ENCODE measurements around the gene OR14C36. TPM values are rescaled to one million over a fixed set of nuclear protein-coding genes. Genes with fewer than 3 reads are reported as not detected.
"Not testable (repeated sequence)": the region's sequence is repeated elsewhere in the genome, so short reads cannot be mapped to it uniquely, and the experiment has no call there.

OR14C36 gene
- not detected in 2 replicates for total RNA-seq

GRCh38 chr1:248348475-248348874, at the start of gene OR14C36:
TSS of gene OR14C36 (plus strand) at chr1:248348775. CDS start at chr1:248348775, 0 bp downstream.
- H3K4me3 ChIP-seq (ENCODE audit: low read depth, low read length) = no peak within 1 kb of the TSS
- DNase-seq (ENCODE audit: low read depth) = no peak
- TF ChIP-seq CTCF (IDR thresholded peaks at IDR 0.05; ENCODE audit: insufficient read depth, low read depth, low read length) = no peak

GRCh38 chr1:248303324-248303723, 45.3 kb upstream of the OR14C36 start, which contains the start of gene OR2T12:
TSS of gene OR2T12 (minus strand) at chr1:248303424. CDS start at chr1:248295578, 7,846 bp downstream.
- DNase-seq (ENCODE audit: low read depth) = no peak
- no peak for TF ChIP-seq CTCF (IDR thresholded peaks at IDR 0.05; ENCODE audit: insufficient read depth, low read depth, low read length)
- no peak within 1 kb of the TSS for H3K4me3 ChIP-seq (ENCODE audit: low read depth, low read length)

- not testable (repeated sequence) for H3K4me3 ChIP-seq (ENCODE audit: low read depth, low read length); DNase-seq (ENCODE audit: low read depth)
Observed at GRCh38 chr1:248305672-248306071, 42.9 kb upstream of the OR14C36 start.

GRCh38 chr1:248306103-248306502, 42.5 kb upstream of the OR14C36 start:
- no peak for DNase-seq (ENCODE audit: low read depth)
- no peak for TF ChIP-seq CTCF (IDR thresholded peaks at IDR 0.05; ENCODE audit: insufficient read depth, low read depth, low read length)
- H3K4me3 ChIP-seq (ENCODE audit: low read depth, low read length) = no peak overlapping the region

- not testable (repeated sequence) for H3K4me3 ChIP-seq (ENCODE audit: low read depth, low read length); DNase-seq (ENCODE audit: low read depth)
Observed at GRCh38 chr1:248306740-248307139, 41.8 kb upstream of the OR14C36 start.

- TF ChIP-seq CTCF (IDR thresholded peaks at IDR 0.05; ENCODE audit: insufficient read depth, low read depth, low read length) = no peak
- DNase-seq (ENCODE audit: low read depth) = no peak
Observed at GRCh38 chr1:248316796-248317195, 31.8 kb upstream of the OR14C36 start.

GRCh38 chr1:248324468-248324867, 24.1 kb upstream of the OR14C36 start, which contains the start of gene OR2M7:
TSS of gene OR2M7 (minus strand) at chr1:248324568. CDS start at chr1:248324568, 0 bp downstream.
- H3K4me3 ChIP-seq (ENCODE audit: low read depth, low read length) = no peak within 1 kb of the TSS
- DNase-seq (ENCODE audit: low read depth) = no peak
- TF ChIP-seq CTCF (IDR thresholded peaks at IDR 0.05; ENCODE audit: insufficient read depth, low read depth, low read length) = no peak

More at GRCh38 chr1:248316796-248317195, 31.8 kb upstream of the OR14C36 start:
- H3K4me3 ChIP-seq (ENCODE audit: low read depth, low read length) = no peak overlapping the region

GRCh38 chr1:248343451-248343850, 5.1 kb upstream of the OR14C36 start:
- TF ChIP-seq CTCF (IDR thresholded peaks at IDR 0.05; ENCODE audit: insufficient read depth, low read depth, low read length) = no peak
- H3K4me3 ChIP-seq (ENCODE audit: low read depth, low read length) = no peak overlapping the region
- no peak for DNase-seq (ENCODE audit: low read depth)
